SK-N-SH treated with all-trans-retinoic acid at 6 μM for 48 hours (cell line): ENCODE data around the gene MAPRE2.

Experiments
- ARNTL ChIP-seq: fragments of 450-650 bp; formaldehyde crosslinking; IDR thresholded peaks from 2 replicates; pipeline ENCODE4 v1.5.0; 2020; ENCODE audit warnings: low read depth, mild to moderate bottlenecking, moderate library complexity, borderline replicate concordance
- BACH2 ChIP-seq: fragments of 250-450 bp; sonication (Bioruptor Pico); IDR thresholded peaks from 2 replicates; pipeline ENCODE4 v1.9.0; 2021; ENCODE audit warnings: mild to moderate bottlenecking, borderline replicate concordance
- ESRRG ChIP-seq: fragments of 250-450 bp; sonication (Bioruptor Pico); IDR thresholded peaks from 2 replicates; pipeline ENCODE4 v1.6.1; 2021; ENCODE audit warnings: mild to moderate bottlenecking
- OSR1 ChIP-seq: fragments of 250-450 bp; sonication (Bioruptor Pico); IDR thresholded peaks from 2 replicates; pipeline ENCODE4 v1.8.0; 2022; ENCODE audit warnings: moderate library complexity, mild to moderate bottlenecking, inconsistent platforms
- PPARA ChIP-seq: fragments of 250-450 bp; sonication (Bioruptor Pico); IDR thresholded peaks from 2 replicates; pipeline ENCODE4 v1.5.0; 2020; ENCODE audit warnings: mild to moderate bottlenecking, borderline replicate concordance
- RARB ChIP-seq: fragments of 250-450 bp; sonication (Bioruptor Pico); IDR thresholded peaks from 2 replicates; pipeline ENCODE4 v1.8.0; 2021; ENCODE audit warnings: mild to moderate bottlenecking, moderate library complexity
- SNAI2 ChIP-seq: fragments of 250-450 bp; sonication (Bioruptor Pico); IDR thresholded peaks from 2 replicates; pipeline ENCODE4 v1.5.0; 2020; ENCODE audit warnings: mild to moderate bottlenecking, moderate library complexity
- ZC3H10 ChIP-seq: fragments of 250-450 bp; sonication (Bioruptor Pico); IDR thresholded peaks from 2 replicates; pipeline ENCODE4 v1.5.1; 2021; ENCODE audit warnings: mild to moderate bottlenecking, moderate library complexity
- ZFP3 ChIP-seq: fragments of 250-450 bp; sonication (Bioruptor Pico); IDR thresholded peaks from 2 replicates; pipeline ENCODE4 v1.5.0; 2020; ENCODE audit warnings: mild to moderate bottlenecking, moderate library complexity
- ZFP30 ChIP-seq: fragments of 450-650 bp; formaldehyde crosslinking; IDR thresholded peaks from 2 replicates; pipeline ENCODE4 v1.5.0; 2022; ENCODE audit warnings: mild to moderate bottlenecking, moderate library complexity
- ZNF565 ChIP-seq: fragments of 450-650 bp; formaldehyde crosslinking; conservative IDR thresholded peaks from 2 replicates; pipeline ENCODE4 v1.5.0; 2020; ENCODE audit warnings: low read depth, mild to moderate bottlenecking, moderate library complexity
- ZNF70 ChIP-seq: fragments of 450-650 bp; formaldehyde crosslinking; IDR thresholded peaks from 2 replicates; pipeline ENCODE4 v1.5.0; 2020; ENCODE audit warnings: mild to moderate bottlenecking, moderate library complexity
- TF ChIP-seq, protein P1 (sequence below): fragments of 250-450 bp; sonication (Bioruptor Pico); IDR thresholded peaks from 2 replicates; pipeline ENCODE4 v1.8.0; 2020; ENCODE audit warnings: mild to moderate bottlenecking, moderate library complexity, borderline replicate concordance
- TF ChIP-seq, protein P2 (sequence below): fragments of 250-450 bp; sonication (Bioruptor Pico); IDR thresholded peaks from 2 replicates; pipeline ENCODE4 v1.5.1; 2020; ENCODE audit warnings: low read depth, mild to moderate bottlenecking, moderate library complexity

DNA sequence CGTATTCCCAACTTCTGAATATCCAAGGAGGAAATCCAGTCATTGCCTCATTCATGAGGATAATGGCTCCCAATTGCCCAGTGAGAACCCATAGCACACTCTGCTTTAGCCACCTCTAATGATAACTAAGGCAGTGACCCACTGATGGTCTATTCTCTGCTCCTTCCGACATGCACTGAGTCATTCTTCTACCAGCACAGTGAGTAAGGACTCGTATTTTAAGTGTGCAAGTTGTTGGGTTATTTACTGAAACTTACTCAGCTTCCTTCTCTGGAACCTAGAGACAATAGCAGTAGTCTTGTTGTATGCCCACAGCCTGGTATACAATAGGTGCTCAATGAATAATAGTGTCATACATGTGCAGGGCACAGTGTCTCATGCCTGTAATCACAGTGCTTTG is 118.6 kb downstream of the MAPRE2 start:
- TF ChIP-seq, protein P1, sequence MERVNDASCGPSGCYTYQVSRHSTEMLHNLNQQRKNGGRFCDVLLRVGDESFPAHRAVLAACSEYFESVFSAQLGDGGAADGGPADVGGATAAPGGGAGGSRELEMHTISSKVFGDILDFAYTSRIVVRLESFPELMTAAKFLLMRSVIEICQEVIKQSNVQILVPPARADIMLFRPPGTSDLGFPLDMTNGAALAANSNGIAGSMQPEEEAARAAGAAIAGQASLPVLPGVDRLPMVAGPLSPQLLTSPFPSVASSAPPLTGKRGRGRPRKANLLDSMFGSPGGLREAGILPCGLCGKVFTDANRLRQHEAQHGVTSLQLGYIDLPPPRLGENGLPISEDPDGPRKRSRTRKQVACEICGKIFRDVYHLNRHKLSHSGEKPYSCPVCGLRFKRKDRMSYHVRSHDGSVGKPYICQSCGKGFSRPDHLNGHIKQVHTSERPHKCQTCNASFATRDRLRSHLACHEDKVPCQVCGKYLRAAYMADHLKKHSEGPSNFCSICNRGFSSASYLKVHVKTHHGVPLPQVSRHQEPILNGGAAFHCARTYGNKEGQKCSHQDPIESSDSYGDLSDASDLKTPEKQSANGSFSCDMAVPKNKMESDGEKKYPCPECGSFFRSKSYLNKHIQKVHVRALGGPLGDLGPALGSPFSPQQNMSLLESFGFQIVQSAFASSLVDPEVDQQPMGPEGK (CRISPR knock-in tag): no peak
- TF ChIP-seq RARB (no peak), ZFP30 (CRISPR knock-in tag) (no peak), ZNF565 (CRISPR knock-in tag) (no peak), BACH2 (CRISPR knock-in tag) (no peak), ARNTL (CRISPR knock-in tag) (no peak), ZFP3 (no peak), ZNF70 (CRISPR knock-in tag) (no peak), ZC3H10 (CRISPR knock-in tag) (no peak), ESRRG (CRISPR knock-in tag) (no peak), OSR1 (no peak), PPARA (CRISPR knock-in tag) (no peak), SNAI2 (no peak)
- TF ChIP-seq, protein P2, sequence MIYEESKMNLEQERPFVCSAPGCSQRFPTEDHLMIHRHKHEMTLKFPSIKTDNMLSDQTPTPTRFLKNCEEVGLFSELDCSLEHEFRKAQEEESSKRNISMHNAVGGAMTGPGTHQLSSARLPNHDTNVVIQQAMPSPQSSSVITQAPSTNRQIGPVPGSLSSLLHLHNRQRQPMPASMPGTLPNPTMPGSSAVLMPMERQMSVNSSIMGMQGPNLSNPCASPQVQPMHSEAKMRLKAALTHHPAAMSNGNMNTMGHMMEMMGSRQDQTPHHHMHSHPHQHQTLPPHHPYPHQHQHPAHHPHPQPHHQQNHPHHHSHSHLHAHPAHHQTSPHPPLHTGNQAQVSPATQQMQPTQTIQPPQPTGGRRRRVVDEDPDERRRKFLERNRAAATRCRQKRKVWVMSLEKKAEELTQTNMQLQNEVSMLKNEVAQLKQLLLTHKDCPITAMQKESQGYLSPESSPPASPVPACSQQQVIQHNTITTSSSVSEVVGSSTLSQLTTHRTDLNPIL (CRISPR knock-in tag): no peak
